ENCODE measurements around the gene PRSS2.

PRSS2 gene

GRCh38 chr7:142805350-142806021 lies 34.7 kb downstream of the PRSS2 start:
- no peak for DNase-seq

DNA sequence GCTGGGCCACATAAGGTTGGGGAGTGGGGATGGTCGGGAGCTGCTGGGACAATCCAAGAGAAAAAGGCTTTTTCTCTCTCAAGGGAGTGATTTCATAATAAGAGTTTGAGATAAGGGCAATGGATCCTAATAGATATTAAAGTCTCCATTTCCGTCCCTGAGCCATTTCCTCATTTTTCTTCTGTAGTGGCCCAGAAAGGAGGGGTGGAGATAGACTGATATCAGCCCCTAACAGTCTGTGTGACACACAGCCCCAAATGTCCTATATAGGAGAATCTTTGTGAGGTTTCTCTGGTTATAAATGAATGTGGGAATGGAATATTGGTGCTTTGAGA lies 35.2 kb downstream of the PRSS2 start:
- no peak for DNase-seq

- DNase-seq = no peak
Measured at GRCh38 chr7:142806957-142807356, 36.2 kb downstream of the PRSS2 start.

GRCh38 chr7:142807855-142808460 lies 37.2 kb downstream of the PRSS2 start:
- DNase-seq = no peak

DNA sequence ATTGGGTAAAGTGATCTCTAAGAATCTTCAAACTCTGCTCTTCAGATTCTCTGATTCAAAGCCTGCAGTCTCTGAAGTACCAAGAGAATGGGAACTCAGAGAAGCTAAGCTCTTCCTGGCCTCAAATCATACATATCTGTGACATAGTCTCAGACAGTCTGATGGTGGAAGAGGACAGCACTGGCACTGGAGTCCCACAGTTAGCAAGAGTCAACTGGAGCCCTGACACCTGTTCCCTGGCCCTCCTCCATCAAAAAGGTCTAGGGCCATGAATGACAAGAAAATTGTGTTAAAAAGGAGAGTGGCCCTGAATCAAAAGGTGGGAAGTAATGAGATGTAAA lies 37.7 kb downstream of the PRSS2 start:
- DNase-seq = no peak

GRCh38 chr7:142808802-142809583 lies 38.2 kb downstream of the PRSS2 start:
- peak; percentile 90 for DNase-seq

DNA sequence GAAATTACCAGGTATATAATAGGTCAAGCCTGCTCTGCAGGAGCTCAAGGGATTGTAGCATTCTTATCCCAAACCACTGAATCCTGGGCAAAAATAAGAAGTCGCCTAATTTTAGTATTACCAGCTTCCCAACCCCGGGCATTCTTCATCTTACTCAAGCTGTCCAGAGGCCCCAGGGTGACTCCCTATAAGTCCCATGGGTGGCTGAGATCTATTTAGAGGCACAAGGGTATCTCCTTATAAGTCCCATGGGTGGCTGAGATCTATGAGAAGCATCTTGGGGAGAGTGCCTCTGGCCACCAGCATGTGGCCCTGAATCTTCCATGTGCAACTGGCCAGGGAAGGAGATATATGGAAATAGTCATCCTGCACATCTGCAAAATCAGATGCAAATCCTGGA lies 38.9 kb downstream of the PRSS2 start:
- no peak for DNase-seq

DNA sequence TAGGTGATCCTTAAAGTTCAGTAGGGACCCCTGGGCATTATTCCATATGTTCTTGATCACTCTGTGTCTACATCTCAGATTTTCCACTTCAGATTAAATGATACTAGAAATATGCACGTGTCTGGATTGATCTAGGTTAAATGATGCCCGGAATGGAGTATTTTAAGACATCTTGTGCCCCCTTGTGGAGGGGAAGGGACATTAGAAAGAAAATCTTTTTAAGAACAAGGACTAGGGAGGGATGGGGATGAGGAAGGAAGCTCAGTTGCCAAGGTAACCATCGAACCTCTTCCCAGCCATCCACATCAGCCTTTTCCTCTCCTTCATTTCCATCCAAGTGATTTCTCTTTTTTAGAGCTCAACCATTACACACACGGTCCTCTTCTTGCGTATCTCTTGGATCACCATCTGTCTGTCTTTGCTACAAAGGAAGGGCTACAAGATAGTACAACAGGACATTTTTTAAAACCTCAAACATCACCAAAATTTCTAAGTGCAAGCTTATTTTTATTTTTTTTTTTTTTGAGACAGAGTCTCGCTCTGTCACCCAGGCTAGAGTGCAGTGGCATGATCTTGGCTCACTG lies 40.5 kb downstream of the PRSS2 start:
- DNase-seq = no peak

DNA sequence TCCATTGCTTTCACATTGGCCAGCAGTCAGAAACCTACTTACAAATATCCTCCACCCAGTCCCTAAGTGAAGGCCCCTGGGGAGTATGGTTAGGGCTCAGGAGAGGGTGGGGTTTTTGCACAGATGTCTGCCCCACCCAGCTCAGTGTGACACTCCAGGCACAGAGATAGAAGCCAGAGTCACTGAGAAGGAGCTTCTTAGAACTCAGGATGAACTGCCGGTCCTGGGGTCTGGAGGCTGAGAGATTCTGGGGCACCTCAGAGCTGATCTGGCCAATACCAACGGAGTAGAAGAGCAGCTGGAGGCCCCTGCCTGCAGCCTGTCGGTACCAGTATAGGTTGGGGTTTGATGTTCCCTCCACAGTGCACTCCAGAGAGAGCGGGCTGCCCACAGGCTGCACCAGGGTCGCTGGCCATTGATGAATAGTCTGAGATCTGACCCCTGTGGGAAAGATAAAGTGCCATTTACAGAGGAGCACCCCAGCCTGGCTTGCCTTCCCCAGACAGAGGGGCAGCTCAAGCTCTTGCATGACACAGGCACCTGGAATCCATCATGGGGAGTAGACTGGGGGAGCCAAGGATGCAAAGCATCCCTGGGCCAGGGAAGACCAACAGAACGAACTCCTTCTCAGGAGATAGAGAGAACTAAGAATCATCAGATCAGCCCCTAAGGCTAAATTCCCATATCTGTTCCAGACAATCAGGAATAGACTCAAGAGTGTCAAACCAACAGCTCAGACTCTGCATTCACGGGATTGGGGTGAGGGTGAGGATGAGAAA lies 41.9 kb downstream of the PRSS2 start:
- no peak for DNase-seq

GRCh38 chr7:142813226-142813625 lies 42.5 kb downstream of the PRSS2 start:
- DNase-seq = no peak

DNA sequence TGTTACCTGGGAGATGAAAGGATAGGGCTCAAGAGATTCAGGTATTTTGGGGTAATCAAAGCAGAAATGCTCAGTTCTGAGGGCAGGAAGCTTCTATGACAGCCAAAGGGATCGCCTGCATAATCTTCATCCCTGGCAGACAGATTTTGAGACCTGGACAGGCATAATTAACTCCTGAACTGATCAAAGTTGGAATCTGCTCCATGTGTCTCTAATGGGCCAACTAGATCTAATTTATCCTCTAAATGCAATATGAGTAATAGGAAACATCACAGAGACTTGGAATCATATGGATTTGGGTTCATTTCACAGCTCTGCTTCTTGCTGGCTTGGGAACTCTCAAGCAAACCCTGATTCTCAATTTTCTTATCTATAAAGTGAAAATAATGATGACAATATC lies 42.9 kb downstream of the PRSS2 start:
- no peak for DNase-seq

- no peak for DNase-seq
Measured at GRCh38 chr7:142814451-142814850, 43.7 kb downstream of the PRSS2 start.

DNA sequence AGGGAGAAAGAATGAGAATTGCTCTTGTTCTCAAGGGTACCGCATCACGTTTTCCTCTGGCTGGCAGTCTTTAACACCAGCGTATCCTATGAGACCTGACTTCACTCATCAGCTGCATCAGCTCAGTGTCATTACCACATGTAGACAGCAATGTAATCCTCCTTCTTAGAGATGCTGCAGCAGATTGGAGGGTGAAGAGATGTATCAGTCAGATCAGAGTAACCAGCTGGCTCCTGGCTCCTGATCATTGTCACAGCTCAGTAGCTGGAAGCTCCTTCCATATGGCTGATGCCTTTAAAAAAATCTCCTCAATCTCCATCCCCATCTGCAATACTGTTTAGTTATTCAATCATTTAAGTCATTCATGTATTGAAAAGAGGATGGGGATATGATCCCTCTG lies 44.4 kb downstream of the PRSS2 start:
- DNase-seq = no peak

DNA sequence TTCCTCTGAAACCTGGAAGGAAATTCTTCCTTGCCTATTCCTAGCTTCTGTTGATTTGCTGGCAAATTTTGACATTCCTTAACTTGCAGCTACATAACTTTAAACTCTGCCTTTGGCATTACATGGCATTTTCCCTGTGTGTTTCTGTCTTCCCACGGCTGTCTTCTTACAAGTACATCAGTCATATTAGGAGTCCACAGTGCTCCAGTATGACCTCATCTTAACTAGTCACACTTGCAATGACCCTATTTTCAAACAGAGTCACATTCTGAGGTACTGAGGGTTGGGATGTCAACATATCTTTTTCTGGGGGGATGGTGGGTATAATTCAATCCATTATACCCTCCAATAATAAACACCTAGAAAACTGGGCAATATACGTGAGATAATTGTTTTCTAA lies 46.7 kb downstream of the PRSS2 start:
- no peak for DNase-seq

- DNase-seq = no peak
Measured at GRCh38 chr7:142819530-142819929, 48.8 kb downstream of the PRSS2 start.

DNA sequence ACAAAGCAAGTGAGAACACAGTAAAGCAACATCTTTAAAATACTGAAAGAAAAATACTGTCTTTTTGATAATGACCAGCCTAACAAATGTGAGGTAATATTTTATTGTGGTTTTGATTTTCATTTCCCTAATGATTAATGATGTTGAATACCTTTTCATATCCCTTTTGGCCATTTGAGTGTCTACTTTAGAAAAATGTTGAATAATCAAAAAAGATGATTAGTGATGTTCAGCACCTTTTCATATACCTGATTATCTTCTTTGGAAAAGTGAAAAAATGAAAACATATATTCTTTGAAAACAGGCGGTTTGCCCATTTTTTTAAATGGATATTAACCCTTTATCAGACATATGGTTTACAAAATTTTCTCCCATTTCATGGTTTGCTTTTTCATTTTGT lies 51.9 kb downstream of the PRSS2 start:
- DNase-seq = no peak

Data from activated T-cell treated with anti-CD3 and anti-CD28 coated beads for 4 hours (primary cell).